22Rv1 (cell line): ENCODE measurements around the gene ESPNL.

Experiments used
- H3K27ac ChIP-seq: fragments of 450-650 bp; 2 replicates; pipeline ENCODE4 v1.5.1; 2017
- CTCF ChIP-seq: fragments of 450-650 bp; IDR thresholded peaks from 2 replicates; pipeline ENCODE4 v1.5.1; 2017; ENCODE audit warnings: mild to moderate bottlenecking
- ZFX ChIP-seq: fragments of 450-650 bp; IDR thresholded peaks from 2 replicates; pipeline ENCODE4 v1.6.1; 2017; ENCODE audit warnings: antibody characterized with exemption, borderline replicate concordance

ESPNL gene

GRCh38 chr2:238158509-238159070, 58.5 kb downstream of the ESPNL start, which contains the start of gene ERFE:
Gene ERFE, plus strand, starts transcription at chr2:238158970. Its CDS starts 38 bp downstream, at chr2:238159008.
- TF ChIP-seq ZFX, result no peak
- peak; percentile 78 for TF ChIP-seq CTCF
- no peak within 1 kb of the TSS for H3K27ac ChIP-seq

- H3K27ac ChIP-seq, result no peak overlapping the region
- TF ChIP-seq CTCF, result peak; percentile 58
- no peak for TF ChIP-seq ZFX
Observed at GRCh38 chr2:238159071-238159539, 59.0 kb downstream of the ESPNL start.

- H3K27ac ChIP-seq, result no peak overlapping the region
- TF ChIP-seq CTCF (no peak), ZFX (no peak)
Observed at GRCh38 chr2:238159661-238160205, 59.6 kb downstream of the ESPNL start.

GRCh38 chr2:238160206-238161129, 60.3 kb downstream of the ESPNL start:
- no peak overlapping the region for H3K27ac ChIP-seq
- TF ChIP-seq ZFX, result no peak
- peak; percentile 25; the same call in 1 of the 2 replicates for TF ChIP-seq CTCF

- TF ChIP-seq CTCF, result no peak
- TF ChIP-seq ZFX, result no peak
- H3K27ac ChIP-seq, result no peak overlapping the region
Observed at GRCh38 chr2:238161291-238162051, 61.3 kb downstream of the ESPNL start.

- TF ChIP-seq ZFX (no peak), CTCF (no peak)
- no peak overlapping the region for H3K27ac ChIP-seq
Observed at GRCh38 chr2:238162251-238162845, 62.2 kb downstream of the ESPNL start.
